OCI-LY3 (cell line): ENCODE results near the gene PGS1.

Source experiments
- CTCF ChIP-seq: fragments of 200-600, 300-600 bp; sonication (generic); IDR thresholded peaks from 2 replicates; pipeline ENCODE4 v1.5.1; 2014; ENCODE audit warnings: antibody characterized with exemption, low read length, low read depth
- EZH2phosphoT487 ChIP-seq: fragments of 200-600 bp; shearing (Covaris generic); IDR thresholded peaks from 2 replicates; pipeline ENCODE4 v1.6.1; 2018; ENCODE audit warnings: antibody characterized with exemption, mixed run types, low read depth

GRCh38 chr17:78444392-78444791 lies 65.9 kb downstream of the PGS1 start:
- no peak for TF ChIP-seq EZH2phosphoT487
- TF ChIP-seq CTCF, result no peak
